ENCODE results near the gene EEIG1.

DNA sequence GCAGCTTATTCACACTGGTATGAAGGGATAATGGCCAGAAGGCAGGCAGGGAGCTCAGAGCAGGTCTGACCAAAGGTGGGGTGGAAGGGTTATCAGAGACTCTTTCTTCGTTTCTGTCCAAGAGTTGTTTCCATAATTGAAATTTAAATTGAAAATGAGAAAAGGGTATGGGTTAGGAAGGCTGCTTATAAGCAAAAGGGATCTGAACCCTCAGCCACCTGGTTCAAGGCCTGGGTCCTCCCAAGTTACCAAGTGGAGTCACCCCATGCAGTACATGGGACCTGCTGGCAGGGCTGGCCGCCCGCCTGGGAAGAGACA lies 17.8 kb downstream of the EEIG1 start:
- no peak for TF ChIP-seq CTCF (conservative IDR thresholded peaks at IDR 0.05; ENCODE audit: low read depth in 2 of 2)
- TF ChIP-seq, protein P1, sequence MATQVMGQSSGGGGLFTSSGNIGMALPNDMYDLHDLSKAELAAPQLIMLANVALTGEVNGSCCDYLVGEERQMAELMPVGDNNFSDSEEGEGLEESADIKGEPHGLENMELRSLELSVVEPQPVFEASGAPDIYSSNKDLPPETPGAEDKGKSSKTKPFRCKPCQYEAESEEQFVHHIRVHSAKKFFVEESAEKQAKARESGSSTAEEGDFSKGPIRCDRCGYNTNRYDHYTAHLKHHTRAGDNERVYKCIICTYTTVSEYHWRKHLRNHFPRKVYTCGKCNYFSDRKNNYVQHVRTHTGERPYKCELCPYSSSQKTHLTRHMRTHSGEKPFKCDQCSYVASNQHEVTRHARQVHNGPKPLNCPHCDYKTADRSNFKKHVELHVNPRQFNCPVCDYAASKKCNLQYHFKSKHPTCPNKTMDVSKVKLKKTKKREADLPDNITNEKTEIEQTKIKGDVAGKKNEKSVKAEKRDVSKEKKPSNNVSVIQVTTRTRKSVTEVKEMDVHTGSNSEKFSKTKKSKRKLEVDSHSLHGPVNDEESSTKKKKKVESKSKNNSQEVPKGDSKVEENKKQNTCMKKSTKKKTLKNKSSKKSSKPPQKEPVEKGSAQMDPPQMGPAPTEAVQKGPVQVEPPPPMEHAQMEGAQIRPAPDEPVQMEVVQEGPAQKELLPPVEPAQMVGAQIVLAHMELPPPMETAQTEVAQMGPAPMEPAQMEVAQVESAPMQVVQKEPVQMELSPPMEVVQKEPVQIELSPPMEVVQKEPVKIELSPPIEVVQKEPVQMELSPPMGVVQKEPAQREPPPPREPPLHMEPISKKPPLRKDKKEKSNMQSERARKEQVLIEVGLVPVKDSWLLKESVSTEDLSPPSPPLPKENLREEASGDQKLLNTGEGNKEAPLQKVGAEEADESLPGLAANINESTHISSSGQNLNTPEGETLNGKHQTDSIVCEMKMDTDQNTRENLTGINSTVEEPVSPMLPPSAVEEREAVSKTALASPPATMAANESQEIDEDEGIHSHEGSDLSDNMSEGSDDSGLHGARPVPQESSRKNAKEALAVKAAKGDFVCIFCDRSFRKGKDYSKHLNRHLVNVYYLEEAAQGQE (IDR thresholded peaks at IDR 0.05; ENCODE audit: unreplicated experiment), result no peak
- TF ChIP-seq POLR2AphosphoS5 (IDR thresholded peaks at IDR 0.05; ENCODE audit: low read depth), result no peak
- no peak for TF ChIP-seq CREB1 (CRISPR knock-in tag; IDR thresholded peaks at IDR 0.05; ENCODE audit: low read depth)
- TF ChIP-seq EZH2 (IDR thresholded peaks at IDR 0.05; ENCODE audit: low read depth, unreplicated experiment), result no peak
- TF ChIP-seq NANOG (IDR thresholded peaks at IDR 0.05; ENCODE audit: borderline replicate concordance), result no peak
- TF ChIP-seq EZH2phosphoT487 (IDR thresholded peaks at IDR 0.05; ENCODE audit: unreplicated experiment), result no peak
- no peak for TF ChIP-seq ZNF462 (CRISPR knock-in tag; IDR thresholded peaks at IDR 0.05)
- TF ChIP-seq STAT1 (IDR thresholded peaks at IDR 0.05; ENCODE audit: unreplicated experiment), result no peak
